ENCODE data around the gene BLM. TPM values are rescaled to one million over a fixed set of nuclear protein-coding genes. Genes with fewer than 3 reads are reported as not detected.

Gene BLM
- total and polyA plus RNA-seq, 2 donors (not counting 1 experiment from before 2014, with no cell fraction given) = 1.5 to 1.7 TPM

- H3K27me3 ChIP-seq (ENCODE audit: control insufficient read depth, insufficient read depth, low read length) = no peaks in the 10 kb centered on the region
- no peak overlapping the region for H3K4me2 ChIP-seq (ENCODE audit: extremely low read depth, insufficient read depth, low read length)
- no peaks in the 10 kb centered on the region for H3K36me3 ChIP-seq (ENCODE audit: control insufficient read depth, insufficient read depth, low read length)
- no peaks in the 10 kb centered on the region for H3K9me3 ChIP-seq (ENCODE audit: control insufficient read depth, insufficient read depth, low read depth, low read length)
- no peaks in the 10 kb centered on the region for H4K20me1 ChIP-seq (ENCODE audit: control insufficient read depth, extremely low read depth, insufficient read depth, low read length)
- H3K9ac ChIP-seq (ENCODE audit: insufficient read depth, low read length) = no peak overlapping the region
- H3K4me1 ChIP-seq (ENCODE audit: control insufficient read depth, extremely low read depth, insufficient read depth, low read length) = no peaks in the 10 kb centered on the region
- DNase-seq (ENCODE audit: low read depth in 2 of 2) = no peak
- no peak overlapping the region for H3K4me3 ChIP-seq (replicated peaks in 1 of 4; ENCODE audit: control extremely low read depth in 1 of 4, insufficient read depth in 1 of 4, low read depth in 3 of 4, low read length in 4 of 4)
- TF ChIP-seq EZH2 (IDR thresholded peaks at IDR 0.05; ENCODE audit: low read length, missing control alignments) (no peak), CTCF (conservative IDR thresholded peaks at IDR 0.05 in 1 of 2, IDR thresholded peaks at IDR 0.05 in 1 of 2; ENCODE audit: low read depth in 1 of 2, low read length in 2 of 2) (no peak)
- no peak overlapping the region for H3K27ac ChIP-seq (ENCODE audit: insufficient read depth, low read length)
- H3K79me2 ChIP-seq (ENCODE audit: control insufficient read depth, insufficient read depth, low read length) = no peaks in the 10 kb centered on the region
- no peak overlapping the region for H2AFZ ChIP-seq (ENCODE audit: low read length)
Measured at GRCh38 chr15:90701048-90701447, 16.1 kb upstream of the BLM start.

- peak in 1 of 2 donors; percentile 3 for DNase-seq (ENCODE audit: low read depth in 2 of 2)
Measured at GRCh38 chr15:90701880-90702630, 15.1 kb upstream of the BLM start.

GRCh38 chr15:90703455-90703854, 13.7 kb upstream of the BLM start:
- Histone ChIP-seq H3K9ac (ENCODE audit: insufficient read depth, low read length) (no peak overlapping the region), H3K79me2 (ENCODE audit: control insufficient read depth, insufficient read depth, low read length) (no peaks in the 10 kb centered on the region), H3K4me1 (ENCODE audit: control insufficient read depth, extremely low read depth, insufficient read depth, low read length) (no peaks in the 10 kb centered on the region), H3K27ac (ENCODE audit: insufficient read depth, low read length) (no peak overlapping the region), H3K9me3 (ENCODE audit: control insufficient read depth, insufficient read depth, low read depth, low read length) (no peaks in the 10 kb centered on the region), H4K20me1 (ENCODE audit: control insufficient read depth, extremely low read depth, insufficient read depth, low read length) (no peaks in the 10 kb centered on the region), H3K36me3 (ENCODE audit: control insufficient read depth, insufficient read depth, low read length) (no peaks in the 10 kb centered on the region), H3K27me3 (ENCODE audit: control insufficient read depth, insufficient read depth, low read length) (no peaks in the 10 kb centered on the region), H3K4me2 (ENCODE audit: extremely low read depth, insufficient read depth, low read length) (no peak overlapping the region), H3K4me3 (replicated peaks in 1 of 4; ENCODE audit: control extremely low read depth in 1 of 4, insufficient read depth in 1 of 4, low read depth in 3 of 4, low read length in 4 of 4) (no peak overlapping the region), H2AFZ (ENCODE audit: low read length) (no peak overlapping the region)
- TF ChIP-seq CTCF (conservative IDR thresholded peaks at IDR 0.05 in 1 of 2, IDR thresholded peaks at IDR 0.05 in 1 of 2; ENCODE audit: low read depth in 1 of 2, low read length in 2 of 2) (no peak), EZH2 (IDR thresholded peaks at IDR 0.05; ENCODE audit: low read length, missing control alignments) (no peak)
- DNase-seq (ENCODE audit: low read depth in 2 of 2) = no peak

More at GRCh38 chr15:90701880-90702630, 15.1 kb upstream of the BLM start:
- TF ChIP-seq EZH2 (IDR thresholded peaks at IDR 0.05; ENCODE audit: low read length, missing control alignments) (no peak), CTCF (conservative IDR thresholded peaks at IDR 0.05 in 1 of 2, IDR thresholded peaks at IDR 0.05 in 1 of 2; ENCODE audit: low read depth in 1 of 2, low read length in 2 of 2) (no peak)
- Histone ChIP-seq H3K4me1 (ENCODE audit: control insufficient read depth, extremely low read depth, insufficient read depth, low read length) (no peaks in the 10 kb centered on the region), H4K20me1 (ENCODE audit: control insufficient read depth, extremely low read depth, insufficient read depth, low read length) (no peaks in the 10 kb centered on the region), H3K27me3 (ENCODE audit: control insufficient read depth, insufficient read depth, low read length) (no peaks in the 10 kb centered on the region), H3K4me2 (ENCODE audit: extremely low read depth, insufficient read depth, low read length) (no peak overlapping the region), H3K4me3 (replicated peaks in 1 of 4; ENCODE audit: control extremely low read depth in 1 of 4, insufficient read depth in 1 of 4, low read depth in 3 of 4, low read length in 4 of 4) (no peak overlapping the region), H2AFZ (ENCODE audit: low read length) (no peak overlapping the region), H3K9ac (ENCODE audit: insufficient read depth, low read length) (no peak overlapping the region), H3K36me3 (ENCODE audit: control insufficient read depth, insufficient read depth, low read length) (no peaks in the 10 kb centered on the region), H3K79me2 (ENCODE audit: control insufficient read depth, insufficient read depth, low read length) (no peaks in the 10 kb centered on the region), H3K27ac (ENCODE audit: insufficient read depth, low read length) (no peak overlapping the region), H3K9me3 (ENCODE audit: control insufficient read depth, insufficient read depth, low read depth, low read length) (no peaks in the 10 kb centered on the region)
